Measurements from ENCODE around the gene RALGAPA2. TPM values are rescaled to one million over a fixed set of nuclear protein-coding genes. Genes with fewer than 3 reads are reported as not detected.

RALGAPA2 gene
- total RNA-seq, 4 donors from 2014 or later, result 89.7 to 126 (median 97.8) TPM

GRCh38 chr20:20491110-20491783 lies 221.2 kb downstream of the RALGAPA2 start:
- Histone ChIP-seq H3K4me1 (no peaks in the 10 kb centered on the region), H3K27me3 (no peaks in the 10 kb centered on the region), H3K36me3 (peaks cover 11 to 23% of the 10 kb centered on the region in 2 donors), H3K27ac (no peak overlapping the region), H3K4me3 (replicated peaks in 1 of 3) (no peak overlapping the region), H3K9me3 (no peaks in the 10 kb centered on the region)
- TF ChIP-seq, protein P1, sequence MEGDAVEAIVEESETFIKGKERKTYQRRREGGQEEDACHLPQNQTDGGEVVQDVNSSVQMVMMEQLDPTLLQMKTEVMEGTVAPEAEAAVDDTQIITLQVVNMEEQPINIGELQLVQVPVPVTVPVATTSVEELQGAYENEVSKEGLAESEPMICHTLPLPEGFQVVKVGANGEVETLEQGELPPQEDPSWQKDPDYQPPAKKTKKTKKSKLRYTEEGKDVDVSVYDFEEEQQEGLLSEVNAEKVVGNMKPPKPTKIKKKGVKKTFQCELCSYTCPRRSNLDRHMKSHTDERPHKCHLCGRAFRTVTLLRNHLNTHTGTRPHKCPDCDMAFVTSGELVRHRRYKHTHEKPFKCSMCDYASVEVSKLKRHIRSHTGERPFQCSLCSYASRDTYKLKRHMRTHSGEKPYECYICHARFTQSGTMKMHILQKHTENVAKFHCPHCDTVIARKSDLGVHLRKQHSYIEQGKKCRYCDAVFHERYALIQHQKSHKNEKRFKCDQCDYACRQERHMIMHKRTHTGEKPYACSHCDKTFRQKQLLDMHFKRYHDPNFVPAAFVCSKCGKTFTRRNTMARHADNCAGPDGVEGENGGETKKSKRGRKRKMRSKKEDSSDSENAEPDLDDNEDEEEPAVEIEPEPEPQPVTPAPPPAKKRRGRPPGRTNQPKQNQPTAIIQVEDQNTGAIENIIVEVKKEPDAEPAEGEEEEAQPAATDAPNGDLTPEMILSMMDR (IDR thresholded peaks at IDR 0.05), result no peak
- no peak for TF ChIP-seq POLR2A (IDR thresholded peaks at IDR 0.05)
- WGBS, 2 donors, result 95% methylated on average over 5 of the region's 5 CpGs
- intact Hi-C loops (cut with DNase I), result no loop called here
- DNase-seq, result no peak

- peaks cover 11 to 23% of the 10 kb centered on the region in 2 donors for H3K36me3 ChIP-seq
- H3K27me3 ChIP-seq, result no peaks in the 10 kb centered on the region
- TF ChIP-seq, protein P1 (IDR thresholded peaks at IDR 0.05), result no peak
- TF ChIP-seq POLR2A (IDR thresholded peaks at IDR 0.05), result no peak
- 86 to 97% methylated on average over 3 of the region's 3 CpGs for WGBS, 2 donors
- intact Hi-C loops (cut with DNase I), result no loop called here
- no peaks in the 10 kb centered on the region for H3K4me1 ChIP-seq
- no peak overlapping the region for H3K27ac ChIP-seq
- no peaks in the 10 kb centered on the region for H3K9me3 ChIP-seq
- H3K4me3 ChIP-seq (replicated peaks in 1 of 3), result no peak overlapping the region
- no peak for DNase-seq
These were observed 221.8 kb downstream of the RALGAPA2 start for GRCh38 chr20:20490673-20491072.

GRCh38 chr20:20489648-20490341 lies 222.6 kb downstream of the RALGAPA2 start:
- Histone ChIP-seq H3K27me3 (no peaks in the 10 kb centered on the region), H3K4me3 (replicated peaks in 1 of 3) (no peak overlapping the region), H3K4me1 (no peaks in the 10 kb centered on the region), H3K9me3 (no peaks in the 10 kb centered on the region), H3K36me3 (peaks cover 11 to 17% of the 10 kb centered on the region in 2 donors), H3K27ac (no peak overlapping the region)
- intact Hi-C loops (cut with DNase I), result no loop called here
- TF ChIP-seq POLR2A (IDR thresholded peaks at IDR 0.05), result no peak
- TF ChIP-seq, protein P1 (IDR thresholded peaks at IDR 0.05), result no peak
- DNase-seq, result no peak
- 87 to 90% methylated on average over 6 of the region's 6 CpGs for WGBS, 2 donors

DNA sequence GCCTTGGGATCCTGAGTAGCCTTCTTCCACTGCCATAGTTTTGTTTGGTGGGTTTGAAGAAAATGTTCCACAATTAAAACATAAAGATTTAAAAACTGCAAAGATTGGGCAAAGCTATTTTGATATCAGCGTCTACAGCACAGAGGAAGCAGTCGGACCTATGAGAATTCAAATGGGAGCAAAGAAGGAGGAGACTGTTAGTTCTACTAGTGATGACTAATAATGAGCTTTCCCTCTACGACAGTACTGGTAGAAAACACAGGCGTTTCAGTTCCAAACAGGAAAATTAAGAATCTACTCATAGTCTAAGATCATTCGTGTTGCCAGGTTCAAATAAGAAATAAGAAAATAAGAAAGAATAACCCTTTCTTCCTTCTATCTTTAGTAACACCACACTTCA lies 223.4 kb downstream of the RALGAPA2 start:
- TF ChIP-seq POLR2A (IDR thresholded peaks at IDR 0.05), result no peak
- TF ChIP-seq, protein P1 (IDR thresholded peaks at IDR 0.05), result no peak
- WGBS, 2 donors, result 91 to 96% methylated on average over 5 of the region's 5 CpGs
- Histone ChIP-seq H3K4me1 (no peaks in the 10 kb centered on the region), H3K27ac (no peak overlapping the region), H3K9me3 (no peaks in the 10 kb centered on the region), H3K27me3 (no peaks in the 10 kb centered on the region), H3K4me3 (replicated peaks in 1 of 3) (no peak overlapping the region), H3K36me3 (peaks cover 9 to 11% of the 10 kb centered on the region in 2 donors)
- no peak for DNase-seq
- intact Hi-C loops (cut with DNase I), result no loop called here

DNA sequence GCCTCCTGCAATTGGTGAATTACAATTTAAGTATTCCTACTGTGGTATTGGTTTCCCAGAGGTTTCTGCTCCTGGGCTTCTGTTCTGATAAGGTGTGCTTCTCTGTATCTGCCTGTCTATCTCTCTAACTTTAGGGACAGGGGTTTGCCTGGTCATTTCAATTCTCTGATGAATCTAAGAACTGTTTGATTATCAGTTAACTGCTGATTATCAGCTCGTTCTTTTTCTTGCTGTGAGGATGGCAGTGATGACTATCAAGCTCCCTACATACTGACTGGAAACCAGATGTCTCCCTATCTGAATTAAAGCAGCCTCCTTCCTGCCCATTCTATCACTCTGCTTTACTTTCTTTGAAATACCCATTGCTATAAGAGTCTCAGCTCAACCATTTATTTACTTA lies 224.1 kb downstream of the RALGAPA2 start:
- TF ChIP-seq POLR2A (IDR thresholded peaks at IDR 0.05), result no peak
- TF ChIP-seq, protein P1 (IDR thresholded peaks at IDR 0.05), result no peak
- intact Hi-C loops (cut with DNase I), result no loop called here
- Histone ChIP-seq H3K27me3 (no peaks in the 10 kb centered on the region), H3K27ac (no peak overlapping the region), H3K4me3 (replicated peaks in 1 of 3) (no peak overlapping the region), H3K9me3 (no peaks in the 10 kb centered on the region), H3K36me3 (peaks cover 9 to 11% of the 10 kb centered on the region in 2 donors), H3K4me1 (no peaks in the 10 kb centered on the region)
- no peak for DNase-seq
- WGBS, 2 donors, result 81 to 90% methylated on average over 1 of the region's 1 CpG

Data from thyroid gland (tissue), 4 donors.